Measurements from ENCODE around the gene D2HGDH. TPM values are rescaled to one million over a fixed set of nuclear protein-coding genes. Genes with fewer than 3 reads are reported as not detected.
"Not testable (repeated sequence)": the region's sequence is repeated elsewhere in the genome, so short reads cannot be mapped to it uniquely, and the experiment has no call there.

D2HGDH gene
- total RNA-seq, 2 donors from 2014 or later = 16.0 to 32.7 TPM

GRCh38 chr2:241733391-241734207, 831 bp upstream of the D2HGDH start:
- H3K36me3 Mint-ChIP-seq (ENCODE audit: low read depth) = peaks cover 6% of the 10 kb centered on the region
- ATAC-seq (replicated peaks) = no peak
- no peaks in the 10 kb centered on the region for H3K9me3 Mint-ChIP-seq
- H3K27me3 Mint-ChIP-seq = no peaks in the 10 kb centered on the region
- H3K4me3 Mint-ChIP-seq = peak overlapping the region; percentile 67
- peak overlapping the region; percentile 43 for H3K27ac Mint-ChIP-seq
- H3K4me1 Mint-ChIP-seq = peaks cover 26% of the 10 kb centered on the region

- Mint-ChIP-seq H3K9me3 (no peaks in the 10 kb centered on the region), H3K36me3 (ENCODE audit: low read depth) (peaks cover 6% of the 10 kb centered on the region), H3K4me3 (peak overlapping the region; percentile 67), H3K4me1 (peaks cover 26% of the 10 kb centered on the region), H3K27me3 (no peaks in the 10 kb centered on the region), H3K27ac (peak overlapping the region; percentile 43)
- ATAC-seq (replicated peaks) = no peak
These were observed 293 bp upstream of the D2HGDH start for GRCh38 chr2:241734208-241734466.

GRCh38 chr2:241736111-241736510, 1.7 kb downstream of the D2HGDH start:
- H3K4me3 Mint-ChIP-seq = peak overlapping the region; percentile 68
- H3K27ac Mint-ChIP-seq = no peak overlapping the region
- no peaks in the 10 kb centered on the region for H3K27me3 Mint-ChIP-seq
- peaks cover 6% of the 10 kb centered on the region for H3K36me3 Mint-ChIP-seq (ENCODE audit: low read depth)
- H3K9me3 Mint-ChIP-seq = no peaks in the 10 kb centered on the region
- peaks cover 21% of the 10 kb centered on the region for H3K4me1 Mint-ChIP-seq
- ATAC-seq (replicated peaks) = no peak

GRCh38 chr2:241738040-241738686, 3.7 kb downstream of the D2HGDH start:
- no peak overlapping the region for H3K27ac Mint-ChIP-seq
- H3K27me3 Mint-ChIP-seq = no peaks in the 10 kb centered on the region
- H3K36me3 Mint-ChIP-seq (ENCODE audit: low read depth) = peaks cover 6% of the 10 kb centered on the region
- H3K4me3 Mint-ChIP-seq = no peak overlapping the region
- no peak for ATAC-seq (replicated peaks)
- peaks cover 16% of the 10 kb centered on the region for H3K4me1 Mint-ChIP-seq
- no peaks in the 10 kb centered on the region for H3K9me3 Mint-ChIP-seq

- Mint-ChIP-seq H3K27me3 (no peaks in the 10 kb centered on the region), H3K4me1 (peaks cover 16% of the 10 kb centered on the region), H3K4me3 (peak overlapping the region; percentile 68), H3K36me3 (ENCODE audit: low read depth) (peaks cover 6% of the 10 kb centered on the region), H3K27ac (peak overlapping the region; percentile 75), H3K9me3 (no peaks in the 10 kb centered on the region)
- ATAC-seq (replicated peaks) = no peak
These were observed 4.7 kb downstream of the D2HGDH start for GRCh38 chr2:241739177-241739576.

GRCh38 chr2:241739651-241740050, 5.2 kb downstream of the D2HGDH start:
- Mint-ChIP-seq H3K9me3 (no peaks in the 10 kb centered on the region), H3K27me3 (no peaks in the 10 kb centered on the region), H3K36me3 (ENCODE audit: low read depth) (peaks cover 6% of the 10 kb centered on the region), H3K4me1 (peaks cover 16% of the 10 kb centered on the region), H3K27ac (peak overlapping the region; percentile 75), H3K4me3 (peak overlapping the region; percentile 68)
- ATAC-seq (replicated peaks) = peak; percentile 79

GRCh38 chr2:241741016-241741415, 6.6 kb downstream of the D2HGDH start:
- Mint-ChIP-seq H3K27me3 (no peaks in the 10 kb centered on the region), H3K4me1 (peaks cover 16% of the 10 kb centered on the region), H3K36me3 (ENCODE audit: low read depth) (peaks cover 12% of the 10 kb centered on the region), H3K9me3 (no peaks in the 10 kb centered on the region), H3K27ac (no peak overlapping the region), H3K4me3 (peak overlapping the region; percentile 43)
- ATAC-seq (replicated peaks) = peak; percentile 69

GRCh38 chr2:241742320-241742939, 8.0 kb downstream of the D2HGDH start:
- ATAC-seq (replicated peaks) = no peak
- peaks cover 11% of the 10 kb centered on the region for H3K4me1 Mint-ChIP-seq
- H3K4me3 Mint-ChIP-seq = no peak overlapping the region
- peaks cover 7% of the 10 kb centered on the region for H3K36me3 Mint-ChIP-seq (ENCODE audit: low read depth)
- no peaks in the 10 kb centered on the region for H3K9me3 Mint-ChIP-seq
- no peaks in the 10 kb centered on the region for H3K27me3 Mint-ChIP-seq
- no peak overlapping the region for H3K27ac Mint-ChIP-seq

- H3K4me1 Mint-ChIP-seq = peaks cover 11% of the 10 kb centered on the region
- H3K27ac Mint-ChIP-seq; H3K27me3 Mint-ChIP-seq; H3K4me3 Mint-ChIP-seq; H3K36me3 Mint-ChIP-seq (ENCODE audit: low read depth); H3K9me3 Mint-ChIP-seq; ATAC-seq (replicated peaks): not testable (repeated sequence)
These were observed 8.6 kb downstream of the D2HGDH start for GRCh38 chr2:241743008-241743407.

GRCh38 chr2:241743620-241744019, 9.2 kb downstream of the D2HGDH start:
- H3K4me1 Mint-ChIP-seq = peaks cover 11% of the 10 kb centered on the region
- H3K4me3 Mint-ChIP-seq = no peak overlapping the region
- no peak for ATAC-seq (replicated peaks)
- no peaks in the 10 kb centered on the region for H3K27me3 Mint-ChIP-seq
- H3K36me3 Mint-ChIP-seq (ENCODE audit: low read depth) = peaks cover 7% of the 10 kb centered on the region
- no peaks in the 10 kb centered on the region for H3K9me3 Mint-ChIP-seq
- no peak overlapping the region for H3K27ac Mint-ChIP-seq

- Mint-ChIP-seq H3K36me3 (ENCODE audit: low read depth) (peaks cover 13% of the 10 kb centered on the region), H3K27ac (no peak overlapping the region), H3K27me3 (no peaks in the 10 kb centered on the region), H3K4me1 (peaks cover 13% of the 10 kb centered on the region), H3K4me3 (no peak overlapping the region), H3K9me3 (no peaks in the 10 kb centered on the region)
- ATAC-seq (replicated peaks) = no peak
These were observed 9.8 kb downstream of the D2HGDH start for GRCh38 chr2:241744028-241744754.

- H3K9me3 Mint-ChIP-seq = no peaks in the 10 kb centered on the region
- peaks cover 15% of the 10 kb centered on the region for H3K4me1 Mint-ChIP-seq
- H3K27me3 Mint-ChIP-seq = no peaks in the 10 kb centered on the region
- peaks cover 14% of the 10 kb centered on the region for H3K36me3 Mint-ChIP-seq (ENCODE audit: low read depth)
- H3K27ac Mint-ChIP-seq = no peak overlapping the region
- no peak for ATAC-seq (replicated peaks)
- no peak overlapping the region for H3K4me3 Mint-ChIP-seq
These were observed 10.8 kb downstream of the D2HGDH start for GRCh38 chr2:241745276-241745675.

- H3K4me1 Mint-ChIP-seq = peaks cover 12% of the 10 kb centered on the region
These were observed 11.7 kb downstream of the D2HGDH start for GRCh38 chr2:241746084-241746483.

GRCh38 chr2:241748468-241749256, 14.2 kb downstream of the D2HGDH start:
- Mint-ChIP-seq H3K27me3 (no peaks in the 10 kb centered on the region), H3K9me3 (no peaks in the 10 kb centered on the region), H3K4me1 (peaks cover 9% of the 10 kb centered on the region), H3K4me3 (no peak overlapping the region), H3K27ac (no peak overlapping the region), H3K36me3 (ENCODE audit: low read depth) (peaks cover 14% of the 10 kb centered on the region)
- no peak for ATAC-seq (replicated peaks)

More at GRCh38 chr2:241746084-241746483, 11.7 kb downstream of the D2HGDH start:
- Mint-ChIP-seq H3K9me3 (no peaks in the 10 kb centered on the region), H3K4me3 (no peak overlapping the region), H3K27me3 (no peaks in the 10 kb centered on the region), H3K27ac (no peak overlapping the region), H3K36me3 (ENCODE audit: low read depth) (peaks cover 14% of the 10 kb centered on the region)
- no peak for ATAC-seq (replicated peaks)
